GM23338 (cell line): ENCODE data around the gene CEP135. TPM values are rescaled to one million over a fixed set of nuclear protein-coding genes. Genes with fewer than 3 reads are reported as not detected.

ENCODE experiments used
- ATAC-seq: fragments of 200-7000 bp; cut with Tn5 transposase; 3 replicates; pipeline ENCODE4 v1.9.1; 2020
- DNase-seq: peaks from one replicate; pipeline ENCODE4 v3.0.0-alpha.2; 2015; ENCODE audit warnings: low spot score
- H2AFZ ChIP-seq: fragments of 200-600 bp; sonication (generic); 2 replicates; pipeline ENCODE4 v1.8.0; 2016; ENCODE audit warnings: antibody characterized with exemption, mild to moderate bottlenecking, moderate library complexity
- H3F3A ChIP-seq: fragments of 200-600 bp; sonication (generic); replicated peaks from 2 replicates; pipeline ENCODE4 v1.8.0; 2017; ENCODE audit warnings: antibody characterized with exemption, mixed run types, low read depth
- H3K27ac ChIP-seq: fragments of 200-600 bp; sonication (generic); 2 replicates; pipeline ENCODE4 v1.6.1; 2016; ENCODE audit warnings: low read depth
- H3K27me3 ChIP-seq: fragments of 200-600 bp; sonication (generic); 2 replicates; pipeline ENCODE4 v1.8.0; 2016; ENCODE audit warnings: mild to moderate bottlenecking, mixed run types, moderate library complexity; ENCODE audit not compliant: insufficient read depth
- H3K36me3 ChIP-seq: fragments of 200-600 bp; sonication (generic); 2 replicates; pipeline ENCODE4 v1.8.0; 2016; ENCODE audit warnings: mild to moderate bottlenecking; ENCODE audit not compliant: insufficient read depth
- H3K4me1 ChIP-seq: fragments of 200-600 bp; sonication (generic); 2 replicates; pipeline ENCODE4 v1.8.0; 2016; ENCODE audit warnings: mild to moderate bottlenecking, moderate library complexity; ENCODE audit not compliant: insufficient read depth
- H3K4me2 ChIP-seq: fragments of 200-600 bp; sonication (generic); 2 replicates; pipeline ENCODE4 v1.7.1; 2017; ENCODE audit warnings: mixed run types
- H3K4me3 ChIP-seq: fragments of 200-600 bp; sonication (generic); 2 replicates; pipeline ENCODE4 v1.6.1; 2016; ENCODE audit warnings: mixed run types
- H3K79me2 ChIP-seq: fragments of 200-600 bp; sonication (generic); replicated peaks from 2 replicates; pipeline ENCODE4 v1.8.0; 2017; ENCODE audit warnings: mild to moderate bottlenecking; ENCODE audit not compliant: insufficient read depth
- H3K9me2 ChIP-seq: fragments of 200-600 bp; sonication (generic); 2 replicates; pipeline ENCODE4 v1.8.0; 2017; ENCODE audit not compliant: insufficient read depth
- H4K20me1 ChIP-seq: fragments of 200-600 bp; sonication (generic); replicated peaks from 2 replicates; pipeline ENCODE4 v1.8.0; 2017; ENCODE audit warnings: mild to moderate bottlenecking; ENCODE audit not compliant: insufficient read depth
- H3K27ac Mint-ChIP-seq: 2 replicates; pipeline ENCODE4 v1.8.0; 2020; ENCODE audit warnings: inconsistent platforms, mild to moderate bottlenecking, moderate library complexity, mixed read lengths
- H3K27me3 Mint-ChIP-seq: 3 replicates; pipeline ENCODE4 v1.8.0; 2022; ENCODE audit warnings: low read depth, mild to moderate bottlenecking, moderate library complexity, mixed read lengths, inconsistent platforms; ENCODE audit not compliant: insufficient read depth, poor library complexity
- H3K36me3 Mint-ChIP-seq: 3 replicates; pipeline ENCODE4 v1.8.0; 2021; ENCODE audit warnings: low read depth, mild to moderate bottlenecking, inconsistent platforms, moderate library complexity, mixed read lengths
- H3K4me1 Mint-ChIP-seq: 3 replicates; pipeline ENCODE4 v1.8.0; 2020; ENCODE audit warnings: mild to moderate bottlenecking, inconsistent platforms, mixed read lengths
- H3K4me3 Mint-ChIP-seq: 3 replicates; pipeline ENCODE4 v1.8.0; 2021; ENCODE audit warnings: moderate library complexity, mild to moderate bottlenecking, inconsistent platforms, mixed read lengths
- H3K9me3 Mint-ChIP-seq: 3 replicates; pipeline ENCODE4 v1.8.0; 2020; ENCODE audit warnings: moderate library complexity, mild to moderate bottlenecking, inconsistent platforms, mixed read lengths
- CREB1 ChIP-seq: fragments of 250-450 bp; sonication (Bioruptor Pico); IDR thresholded peaks from 2 replicates; pipeline ENCODE4 v1.5.0; 2020; ENCODE audit warnings: low read depth, mild to moderate bottlenecking, moderate library complexity
- EZH2 ChIP-seq: fragments of 200-600 bp; sonication (generic); IDR thresholded peaks from one replicate; pipeline ENCODE4 v1.8.0; 2017; ENCODE audit warnings: antibody characterized with exemption, mild to moderate bottlenecking, low read depth; ENCODE audit not compliant: unreplicated experiment
- NANOG ChIP-seq: IDR thresholded peaks from 2 replicates; pipeline ENCODE4 v1.6.1; 2016; ENCODE audit warnings: antibody characterized with exemption, borderline replicate concordance
- REST ChIP-seq: IDR thresholded peaks from one replicate; pipeline ENCODE4 v1.6.1; 2018; ENCODE audit warnings: antibody characterized with exemption; ENCODE audit not compliant: unreplicated experiment
- polyA plus RNA-seq: library from polyadenylated mRNA; unstranded; fragments of >200 nt; fragmentation: Nextera tagmentation; extraction: Ambion mirVana; gene quantifications from 2 replicates; pipeline ENCODE4 v1.2.1, GENCODE V29; 2016
- total RNA-seq: library from RNA; depleted of rRNA; stranded (reverse); fragments of >200 nt; shearing (Covaris generic); gene quantifications from 2 replicates; pipeline ENCODE4 v1.2.3, GENCODE V29; 2014
- TF ChIP-seq, protein P1 (sequence below): fragments of 250-450 bp; sonication (Bioruptor Pico); IDR thresholded peaks from 2 replicates; pipeline ENCODE4 v1.5.0; 2020; ENCODE audit warnings: mild to moderate bottlenecking, moderate library complexity
- TF ChIP-seq, protein P2 (sequence below): IDR thresholded peaks from 2 replicates; pipeline ENCODE4 v1.6.1; 2016; ENCODE audit warnings: antibody characterized with exemption

CEP135 gene
- total and polyA plus RNA-seq, 2 experiments from 2014 or later = 11.8 to 15.7 TPM

DNA sequence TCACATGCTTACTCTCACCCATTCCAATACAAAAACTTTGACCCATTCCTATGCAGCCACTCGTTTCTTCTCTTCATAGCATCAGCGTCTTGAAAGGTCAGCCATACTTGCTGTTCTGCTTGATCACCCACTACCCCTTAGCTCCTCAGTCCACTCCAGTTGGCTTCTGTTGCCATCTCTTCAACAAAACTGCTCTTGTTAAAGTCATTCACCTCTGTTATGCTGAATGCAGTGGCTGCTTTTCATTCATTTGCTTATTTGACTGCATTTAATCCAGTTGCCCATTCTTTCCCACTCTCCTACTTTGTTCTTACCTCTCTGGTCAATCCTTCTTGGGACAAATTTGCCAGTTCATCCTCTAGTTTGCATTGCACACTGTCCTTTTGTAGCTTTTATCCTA, 24.9 kb downstream of the CEP135 start:
- Mint-ChIP-seq H3K36me3 (peaks cover 20% of the 10 kb centered on the region; the same call in 2 of the 3 replicates), H3K9me3 (no peaks in the 10 kb centered on the region), H3K4me3 (peak overlapping the region; percentile 3; the same call in 2 of the 3 replicates), H3K27me3 (peaks cover 1% of the 10 kb centered on the region), H3K4me1 (peaks cover 15% of the 10 kb centered on the region), H3K27ac (peak overlapping the region; percentile 89)
- no peak for TF ChIP-seq NANOG
- TF ChIP-seq, protein P1, sequence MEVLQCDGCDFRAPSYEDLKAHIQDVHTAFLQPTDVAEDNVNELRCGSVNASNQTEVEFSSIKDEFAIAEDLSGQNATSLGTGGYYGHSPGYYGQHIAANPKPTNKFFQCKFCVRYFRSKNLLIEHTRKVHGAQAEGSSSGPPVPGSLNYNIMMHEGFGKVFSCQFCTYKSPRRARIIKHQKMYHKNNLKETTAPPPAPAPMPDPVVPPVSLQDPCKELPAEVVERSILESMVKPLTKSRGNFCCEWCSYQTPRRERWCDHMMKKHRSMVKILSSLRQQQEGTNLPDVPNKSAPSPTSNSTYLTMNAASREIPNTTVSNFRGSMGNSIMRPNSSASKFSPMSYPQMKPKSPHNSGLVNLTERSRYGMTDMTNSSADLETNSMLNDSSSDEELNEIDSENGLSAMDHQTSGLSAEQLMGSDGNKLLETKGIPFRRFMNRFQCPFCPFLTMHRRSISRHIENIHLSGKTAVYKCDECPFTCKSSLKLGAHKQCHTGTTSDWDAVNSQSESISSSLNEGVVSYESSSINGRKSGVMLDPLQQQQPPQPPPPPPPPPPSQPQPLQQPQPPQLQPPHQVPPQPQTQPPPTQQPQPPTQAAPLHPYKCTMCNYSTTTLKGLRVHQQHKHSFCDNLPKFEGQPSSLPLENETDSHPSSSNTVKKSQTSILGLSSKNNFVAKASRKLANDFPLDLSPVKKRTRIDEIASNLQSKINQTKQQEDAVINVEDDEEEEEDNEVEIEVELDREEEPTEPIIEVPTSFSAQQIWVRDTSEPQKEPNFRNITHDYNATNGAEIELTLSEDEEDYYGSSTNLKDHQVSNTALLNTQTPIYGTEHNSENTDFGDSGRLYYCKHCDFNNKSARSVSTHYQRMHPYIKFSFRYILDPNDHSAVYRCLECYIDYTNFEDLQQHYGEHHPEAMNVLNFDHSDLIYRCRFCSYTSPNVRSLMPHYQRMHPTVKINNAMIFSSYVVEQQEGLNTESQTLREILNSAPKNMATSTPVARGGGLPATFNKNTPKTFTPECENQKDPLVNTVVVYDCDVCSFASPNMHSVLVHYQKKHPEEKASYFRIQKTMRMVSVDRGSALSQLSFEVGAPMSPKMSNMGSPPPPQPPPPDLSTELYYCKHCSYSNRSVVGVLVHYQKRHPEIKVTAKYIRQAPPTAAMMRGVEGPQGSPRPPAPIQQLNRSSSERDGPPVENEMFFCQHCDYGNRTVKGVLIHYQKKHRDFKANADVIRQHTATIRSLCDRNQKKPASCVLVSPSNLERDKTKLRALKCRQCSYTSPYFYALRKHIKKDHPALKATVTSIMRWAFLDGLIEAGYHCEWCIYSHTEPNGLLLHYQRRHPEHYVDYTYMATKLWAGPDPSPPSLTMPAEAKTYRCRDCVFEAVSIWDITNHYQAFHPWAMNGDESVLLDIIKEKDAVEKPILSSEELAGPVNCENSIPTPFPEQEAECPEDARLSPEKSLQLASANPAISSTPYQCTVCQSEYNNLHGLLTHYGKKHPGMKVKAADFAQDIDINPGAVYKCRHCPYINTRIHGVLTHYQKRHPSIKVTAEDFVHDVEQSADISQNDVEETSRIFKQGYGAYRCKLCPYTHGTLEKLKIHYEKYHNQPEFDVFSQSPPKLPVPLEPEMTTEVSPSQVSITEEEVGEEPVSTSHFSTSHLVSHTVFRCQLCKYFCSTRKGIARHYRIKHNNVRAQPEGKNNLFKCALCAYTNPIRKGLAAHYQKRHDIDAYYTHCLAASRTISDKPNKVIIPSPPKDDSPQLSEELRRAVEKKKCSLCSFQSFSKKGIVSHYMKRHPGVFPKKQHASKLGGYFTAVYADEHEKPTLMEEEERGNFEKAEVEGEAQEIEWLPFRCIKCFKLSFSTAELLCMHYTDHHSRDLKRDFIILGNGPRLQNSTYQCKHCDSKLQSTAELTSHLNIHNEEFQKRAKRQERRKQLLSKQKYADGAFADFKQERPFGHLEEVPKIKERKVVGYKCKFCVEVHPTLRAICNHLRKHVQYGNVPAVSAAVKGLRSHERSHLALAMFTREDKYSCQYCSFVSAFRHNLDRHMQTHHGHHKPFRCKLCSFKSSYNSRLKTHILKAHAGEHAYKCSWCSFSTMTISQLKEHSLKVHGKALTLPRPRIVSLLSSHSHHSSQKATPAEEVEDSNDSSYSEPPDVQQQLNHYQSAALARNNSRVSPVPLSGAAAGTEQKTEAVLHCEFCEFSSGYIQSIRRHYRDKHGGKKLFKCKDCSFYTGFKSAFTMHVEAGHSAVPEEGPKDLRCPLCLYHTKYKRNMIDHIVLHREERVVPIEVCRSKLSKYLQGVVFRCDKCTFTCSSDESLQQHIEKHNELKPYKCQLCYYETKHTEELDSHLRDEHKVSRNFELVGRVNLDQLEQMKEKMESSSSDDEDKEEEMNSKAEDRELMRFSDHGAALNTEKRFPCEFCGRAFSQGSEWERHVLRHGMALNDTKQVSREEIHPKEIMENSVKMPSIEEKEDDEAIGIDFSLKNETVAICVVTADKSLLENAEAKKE (CRISPR knock-in tag) = peak; percentile 92
- TF ChIP-seq, protein P2, sequence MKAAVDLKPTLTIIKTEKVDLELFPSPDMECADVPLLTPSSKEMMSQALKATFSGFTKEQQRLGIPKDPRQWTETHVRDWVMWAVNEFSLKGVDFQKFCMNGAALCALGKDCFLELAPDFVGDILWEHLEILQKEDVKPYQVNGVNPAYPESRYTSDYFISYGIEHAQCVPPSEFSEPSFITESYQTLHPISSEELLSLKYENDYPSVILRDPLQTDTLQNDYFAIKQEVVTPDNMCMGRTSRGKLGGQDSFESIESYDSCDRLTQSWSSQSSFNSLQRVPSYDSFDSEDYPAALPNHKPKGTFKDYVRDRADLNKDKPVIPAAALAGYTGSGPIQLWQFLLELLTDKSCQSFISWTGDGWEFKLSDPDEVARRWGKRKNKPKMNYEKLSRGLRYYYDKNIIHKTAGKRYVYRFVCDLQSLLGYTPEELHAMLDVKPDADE = no peak
- Histone ChIP-seq H2AFZ (no peak overlapping the region), H3K36me3 (no peaks in the 10 kb centered on the region), H3K4me3 (no peak overlapping the region), H3F3A (no peaks in the 10 kb centered on the region), H3K27me3 (no peaks in the 10 kb centered on the region), H3K9me2 (no peaks in the 10 kb centered on the region), H3K4me1 (peaks cover 7% of the 10 kb centered on the region), H4K20me1 (no peaks in the 10 kb centered on the region), H3K27ac (0 out of 2 replicates have a peak overlapping the region, but pooled peaks have one; percentile 0), H3K4me2 (peak overlapping the region; percentile 31; the same call in 1 of the 2 replicates), H3K79me2 (no peaks in the 10 kb centered on the region)
- DNase-seq (peak; percentile 58), ATAC-seq (peak; percentile 96)

DNA sequence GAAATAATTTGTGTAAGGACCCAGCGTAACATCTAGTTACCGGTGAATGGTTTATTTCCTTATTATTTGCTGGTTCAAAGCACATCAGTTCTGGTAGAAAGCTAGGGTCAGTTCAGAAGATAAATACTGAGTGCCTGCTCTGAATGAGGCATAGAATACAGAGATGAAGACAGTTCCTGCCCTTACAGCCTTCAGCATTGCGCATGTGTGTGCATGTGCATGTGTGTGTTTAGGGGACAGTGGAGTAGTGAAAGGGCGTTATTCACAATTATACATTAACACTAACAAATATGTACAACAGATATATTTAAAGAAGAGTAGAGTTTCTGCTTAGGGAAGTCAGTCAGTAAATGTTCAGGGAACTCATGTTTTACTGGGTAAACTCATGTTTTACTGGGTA, 29.1 kb downstream of the CEP135 start:
- no peak overlapping the region for H3K27ac ChIP-seq
- H3K27me3 ChIP-seq = no peaks in the 10 kb centered on the region
- H3K4me2 ChIP-seq = no peak overlapping the region
- no peak for DNase-seq
- TF ChIP-seq REST (no peak), NANOG (no peak), EZH2 (no peak), CREB1 (CRISPR knock-in tag) (no peak)
- no peaks in the 10 kb centered on the region for H3K36me3 ChIP-seq
- H3K4me3 ChIP-seq = no peak overlapping the region
- H3K27ac Mint-ChIP-seq = no peak overlapping the region
- no peak for ATAC-seq
- peaks cover 7% of the 10 kb centered on the region for H3K4me1 ChIP-seq
- no peak overlapping the region for H2AFZ ChIP-seq
- no peak overlapping the region for H3K4me3 Mint-ChIP-seq
- H3K9me2 ChIP-seq = no peaks in the 10 kb centered on the region
- no peaks in the 10 kb centered on the region for H3F3A ChIP-seq
- H3K27me3 Mint-ChIP-seq = no peaks in the 10 kb centered on the region
- peaks cover 17% of the 10 kb centered on the region for H3K4me1 Mint-ChIP-seq
- no peaks in the 10 kb centered on the region for H3K9me3 Mint-ChIP-seq
- no peaks in the 10 kb centered on the region for H4K20me1 ChIP-seq
- no peaks in the 10 kb centered on the region for H3K79me2 ChIP-seq
- peaks cover 12% of the 10 kb centered on the region; the same call in 2 of the 3 replicates for H3K36me3 Mint-ChIP-seq
